ENCODE data around the gene ANKRD12.
A peak's percentile ranks its signal among the peaks of the same experiment; 100 is the strongest.

The ANKRD12 gene

GRCh38 chr18:9120796-9121195 is 15.8 kb upstream of the ANKRD12 start:
- H3K27ac ChIP-seq = no peak overlapping the region
- no peak for TF ChIP-seq ZFX (IDR thresholded peaks at IDR 0.05; ENCODE audit: borderline replicate concordance)
- TF ChIP-seq, protein P1, sequence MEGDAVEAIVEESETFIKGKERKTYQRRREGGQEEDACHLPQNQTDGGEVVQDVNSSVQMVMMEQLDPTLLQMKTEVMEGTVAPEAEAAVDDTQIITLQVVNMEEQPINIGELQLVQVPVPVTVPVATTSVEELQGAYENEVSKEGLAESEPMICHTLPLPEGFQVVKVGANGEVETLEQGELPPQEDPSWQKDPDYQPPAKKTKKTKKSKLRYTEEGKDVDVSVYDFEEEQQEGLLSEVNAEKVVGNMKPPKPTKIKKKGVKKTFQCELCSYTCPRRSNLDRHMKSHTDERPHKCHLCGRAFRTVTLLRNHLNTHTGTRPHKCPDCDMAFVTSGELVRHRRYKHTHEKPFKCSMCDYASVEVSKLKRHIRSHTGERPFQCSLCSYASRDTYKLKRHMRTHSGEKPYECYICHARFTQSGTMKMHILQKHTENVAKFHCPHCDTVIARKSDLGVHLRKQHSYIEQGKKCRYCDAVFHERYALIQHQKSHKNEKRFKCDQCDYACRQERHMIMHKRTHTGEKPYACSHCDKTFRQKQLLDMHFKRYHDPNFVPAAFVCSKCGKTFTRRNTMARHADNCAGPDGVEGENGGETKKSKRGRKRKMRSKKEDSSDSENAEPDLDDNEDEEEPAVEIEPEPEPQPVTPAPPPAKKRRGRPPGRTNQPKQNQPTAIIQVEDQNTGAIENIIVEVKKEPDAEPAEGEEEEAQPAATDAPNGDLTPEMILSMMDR (IDR thresholded peaks at IDR 0.05) = no peak

DNA sequence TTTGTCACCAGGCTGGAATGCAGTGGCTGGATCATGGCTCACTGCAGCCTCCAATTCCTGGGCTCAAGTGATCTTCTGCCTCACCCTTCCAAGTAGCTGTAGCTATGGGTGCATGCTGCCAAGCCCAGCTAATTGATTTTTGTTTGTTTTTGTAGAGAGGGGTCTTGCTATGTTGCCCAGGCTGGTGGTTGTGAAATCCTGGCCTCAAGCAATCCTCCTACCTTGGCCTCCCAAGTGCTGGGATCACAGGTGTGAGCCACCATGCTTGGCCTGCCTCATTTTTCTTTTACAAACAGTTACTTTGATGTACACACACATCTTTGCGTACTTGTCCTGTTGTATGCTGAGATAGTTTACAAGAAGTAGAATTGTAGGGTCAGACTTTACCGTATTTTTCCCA is 13.1 kb upstream of the ANKRD12 start:
- no peak overlapping the region for H3K27ac ChIP-seq
- TF ChIP-seq, protein P1 (IDR thresholded peaks at IDR 0.05) = no peak
- no peak for TF ChIP-seq ZFX (IDR thresholded peaks at IDR 0.05; ENCODE audit: borderline replicate concordance)

DNA sequence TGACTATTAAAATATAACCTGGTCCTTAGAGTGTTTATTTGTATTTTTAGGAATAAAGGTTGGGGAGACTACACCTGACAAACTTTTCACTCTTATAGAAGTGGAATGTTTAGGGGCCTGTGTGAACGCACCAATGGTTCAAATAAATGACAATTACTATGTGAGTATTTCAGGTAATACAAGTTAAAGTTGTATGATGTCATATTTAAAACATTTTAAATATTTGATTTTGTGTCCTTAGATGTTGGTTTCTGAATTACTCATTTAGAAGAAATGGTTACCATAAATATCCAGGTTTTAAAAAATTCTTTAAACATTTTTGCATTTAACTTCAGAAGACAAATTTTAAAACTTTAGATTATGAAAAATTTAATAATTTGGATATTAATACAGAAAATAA is 11.8 kb upstream of the ANKRD12 start:
- H3K27ac ChIP-seq = no peak overlapping the region
- no peak for TF ChIP-seq ZFX (IDR thresholded peaks at IDR 0.05; ENCODE audit: borderline replicate concordance)
- TF ChIP-seq, protein P1 (IDR thresholded peaks at IDR 0.05) = no peak

- no peak for TF ChIP-seq ZFX (IDR thresholded peaks at IDR 0.05; ENCODE audit: borderline replicate concordance)
- TF ChIP-seq, protein P1 (IDR thresholded peaks at IDR 0.05) = no peak
- H3K27ac ChIP-seq = no peak overlapping the region
Observed at GRCh38 chr18:9126337-9126736, 10.2 kb upstream of the ANKRD12 start.

- TF ChIP-seq, protein P1 (IDR thresholded peaks at IDR 0.05) = no peak
- no peak for TF ChIP-seq ZFX (IDR thresholded peaks at IDR 0.05; ENCODE audit: borderline replicate concordance)
- no peak overlapping the region for H3K27ac ChIP-seq
Observed at GRCh38 chr18:9130195-9130594, 6.4 kb upstream of the ANKRD12 start.

GRCh38 chr18:9130806-9131205 is 5.8 kb upstream of the ANKRD12 start:
- no peak overlapping the region for H3K27ac ChIP-seq

DNA sequence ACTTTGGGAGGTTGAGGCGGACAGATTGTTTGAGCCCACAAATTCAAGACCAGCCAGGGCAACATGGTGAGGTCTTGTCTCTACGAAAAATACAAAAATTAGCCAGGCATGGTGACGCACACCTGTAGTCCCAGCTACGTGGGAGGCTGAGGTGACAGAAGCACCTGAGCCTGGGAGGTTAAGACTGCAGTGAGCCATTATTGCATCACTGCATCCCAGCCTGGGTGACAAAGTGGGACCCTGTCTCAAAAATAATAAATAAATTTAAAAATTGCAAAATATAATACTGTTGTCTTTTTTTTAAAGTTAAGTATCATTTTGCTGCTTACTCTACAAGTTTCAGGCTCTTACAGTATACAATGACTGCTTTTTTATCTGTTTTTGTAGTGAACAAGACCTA is 4.0 kb upstream of the ANKRD12 start:
- H3K27ac ChIP-seq = peak overlapping the region; percentile 97
- no peak for TF ChIP-seq ZFX (IDR thresholded peaks at IDR 0.05; ENCODE audit: borderline replicate concordance)
- TF ChIP-seq, protein P1 (IDR thresholded peaks at IDR 0.05) = no peak

More at GRCh38 chr18:9130806-9131205, 5.8 kb upstream of the ANKRD12 start:
- TF ChIP-seq ZFX (IDR thresholded peaks at IDR 0.05; ENCODE audit: borderline replicate concordance) = no peak
- TF ChIP-seq, protein P1 (IDR thresholded peaks at IDR 0.05) = no peak

Measured in 22Rv1 (cell line).